NCI-H1105 treated with DMSO at 0.1 percent for 48 hours (cell line): Measurements from ENCODE around the gene STYK1.

Experiments
- DNase-seq: peaks from one replicate; lab custom pipeline; 2025; lab: John Stamatoyannopoulos, UW

The STYK1 gene, protein sequence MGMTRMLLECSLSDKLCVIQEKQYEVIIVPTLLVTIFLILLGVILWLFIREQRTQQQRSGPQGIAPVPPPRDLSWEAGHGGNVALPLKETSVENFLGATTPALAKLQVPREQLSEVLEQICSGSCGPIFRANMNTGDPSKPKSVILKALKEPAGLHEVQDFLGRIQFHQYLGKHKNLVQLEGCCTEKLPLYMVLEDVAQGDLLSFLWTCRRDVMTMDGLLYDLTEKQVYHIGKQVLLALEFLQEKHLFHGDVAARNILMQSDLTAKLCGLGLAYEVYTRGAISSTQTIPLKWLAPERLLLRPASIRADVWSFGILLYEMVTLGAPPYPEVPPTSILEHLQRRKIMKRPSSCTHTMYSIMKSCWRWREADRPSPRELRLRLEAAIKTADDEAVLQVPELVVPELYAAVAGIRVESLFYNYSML

DNA sequence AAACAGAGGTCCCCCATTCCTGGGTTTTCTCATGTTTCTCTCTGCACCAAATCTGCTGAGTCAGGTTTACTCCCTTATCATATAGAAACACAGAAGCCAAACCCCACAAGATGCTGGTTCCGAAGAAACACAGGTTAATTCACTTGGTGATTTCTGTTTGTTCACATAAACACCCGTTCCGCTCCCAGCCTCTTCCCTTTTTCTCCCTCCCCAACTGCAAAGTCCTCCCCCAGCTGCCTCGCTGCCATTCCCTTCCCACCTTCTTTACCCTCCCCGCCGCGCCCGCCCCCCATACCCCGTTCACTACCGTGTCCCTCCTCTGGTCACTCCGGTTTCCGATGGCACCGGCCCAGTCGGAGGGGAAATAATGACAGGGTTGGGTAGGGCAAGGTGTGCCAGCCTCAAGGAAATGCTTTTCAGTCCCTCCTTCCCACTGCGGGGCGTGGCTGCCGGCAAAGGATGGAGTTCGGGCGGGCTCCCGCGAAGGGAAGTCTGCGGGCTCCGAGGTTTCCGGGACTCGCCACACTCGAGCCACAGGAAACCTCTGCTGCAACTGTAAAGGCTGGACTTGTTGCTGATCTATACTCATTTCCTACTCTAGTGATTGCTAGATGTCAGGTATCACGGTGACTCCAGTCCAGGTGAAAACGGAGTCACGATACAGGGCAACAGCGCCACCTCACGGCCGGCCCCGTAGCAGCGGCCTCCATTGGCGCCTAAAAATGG is at the start of gene STYK1:
Gene STYK1 (minus strand): TSS at position 394 of the 726 bp plus-strand sequence. CDS start 39,434 bp downstream, outside the sequence.
- DNase-seq = peak; percentile 89

GRCh38 chr12:10722905-10723746 is 49.3 kb upstream of the STYK1 start, which contains the start of gene YBX3:
Gene YBX3 (minus strand): TSS chr12:10723323. CDS start chr12:10723111, 212 bp downstream.
- DNase-seq = peak; percentile 54

DNA sequence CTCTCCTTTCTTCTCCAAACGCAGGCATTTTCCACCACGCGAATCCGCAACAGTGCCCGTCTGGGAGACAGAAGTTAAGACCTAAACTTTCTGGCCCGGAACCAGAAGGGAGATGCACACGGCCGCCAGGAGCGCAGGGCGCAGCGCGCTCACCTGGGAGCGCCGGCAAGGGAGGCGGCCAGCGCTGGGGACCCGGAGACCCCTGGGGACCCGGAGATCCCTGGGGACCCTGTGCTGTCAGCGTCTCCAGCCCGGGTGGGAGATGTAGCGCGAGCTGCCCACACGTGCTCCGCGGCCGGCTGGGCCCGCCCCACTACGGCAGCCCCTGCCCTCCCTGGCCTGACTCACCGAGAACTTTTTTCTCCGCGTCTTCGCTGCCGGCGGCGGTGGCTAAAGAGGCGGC is 48.7 kb upstream of the STYK1 start:
- peak; percentile 47 for DNase-seq

DNA sequence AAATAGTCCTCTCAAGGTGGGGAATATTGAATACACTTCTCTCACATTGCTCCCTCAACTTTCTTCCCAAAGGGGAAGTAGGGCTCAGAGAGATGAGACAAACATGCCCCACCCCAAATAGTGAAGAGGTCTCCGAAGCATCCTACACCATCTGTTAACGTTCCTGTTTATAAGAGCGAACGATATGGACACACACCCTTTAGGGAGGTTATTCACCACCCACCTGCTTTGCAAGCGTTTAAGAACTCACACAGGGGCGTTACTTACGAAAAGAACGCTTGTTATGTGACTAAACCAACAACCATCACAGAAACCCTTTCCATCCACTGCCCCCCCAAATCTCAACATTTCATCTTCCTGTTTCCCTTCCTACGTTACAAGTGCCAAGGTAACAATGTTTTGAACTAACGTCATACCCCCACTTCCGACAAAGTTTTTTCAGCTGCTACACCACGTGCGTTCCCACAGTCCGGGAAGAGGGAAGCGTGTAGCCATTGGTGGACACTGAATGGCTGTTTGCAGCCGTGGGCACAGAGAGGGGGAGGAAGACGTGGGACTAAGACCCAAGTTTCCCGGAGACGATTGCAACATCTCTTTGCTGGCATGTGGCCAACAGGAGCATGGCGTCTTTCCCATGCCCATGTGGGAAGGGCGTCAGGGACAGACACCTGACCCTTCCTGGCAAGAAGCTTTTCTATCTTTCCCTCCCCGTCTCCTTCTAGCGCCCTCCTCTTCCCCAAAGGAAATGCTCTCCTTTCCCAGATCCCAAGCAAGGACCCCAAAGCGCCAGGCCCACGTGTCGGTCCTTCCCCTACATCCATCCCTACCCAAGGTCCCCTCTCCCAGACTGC is 48.0 kb upstream of the STYK1 start:
- DNase-seq = peak; percentile 68

DNA sequence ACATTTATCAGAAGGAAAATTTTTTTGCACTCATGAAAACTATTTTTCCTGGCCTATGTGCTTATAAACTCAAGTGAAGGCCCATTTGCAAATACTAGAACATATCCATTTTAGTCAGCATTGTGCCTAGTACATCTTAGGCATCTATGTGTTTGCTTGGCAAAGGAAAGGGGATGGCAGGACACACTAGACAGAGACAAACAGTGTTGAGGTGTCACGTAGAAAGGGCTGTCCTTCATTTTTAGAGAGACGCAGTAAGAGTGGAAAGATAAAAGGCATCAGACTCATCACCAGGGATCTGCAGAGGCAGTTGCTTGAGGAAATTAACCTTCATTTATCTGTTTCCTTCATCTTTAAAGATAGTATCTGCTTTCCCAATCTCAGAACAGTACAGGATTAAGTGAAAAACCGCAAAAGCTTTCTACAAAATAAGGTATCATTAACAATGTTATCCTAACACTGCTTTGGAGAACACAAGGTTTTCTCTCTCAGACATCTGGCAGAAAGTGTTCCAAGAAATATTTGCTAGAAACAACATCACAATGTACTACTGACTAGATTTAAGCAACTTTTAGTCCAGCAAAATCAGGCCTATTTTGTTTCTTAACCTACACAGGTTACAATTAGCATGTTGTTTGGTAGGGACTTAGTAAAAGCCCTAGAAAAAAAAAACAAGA is 47.3 kb upstream of the STYK1 start:
- no peak for DNase-seq

- peak; percentile 57 for DNase-seq
Observed at GRCh38 chr12:10719482-10719881, 45.6 kb upstream of the STYK1 start.

DNA sequence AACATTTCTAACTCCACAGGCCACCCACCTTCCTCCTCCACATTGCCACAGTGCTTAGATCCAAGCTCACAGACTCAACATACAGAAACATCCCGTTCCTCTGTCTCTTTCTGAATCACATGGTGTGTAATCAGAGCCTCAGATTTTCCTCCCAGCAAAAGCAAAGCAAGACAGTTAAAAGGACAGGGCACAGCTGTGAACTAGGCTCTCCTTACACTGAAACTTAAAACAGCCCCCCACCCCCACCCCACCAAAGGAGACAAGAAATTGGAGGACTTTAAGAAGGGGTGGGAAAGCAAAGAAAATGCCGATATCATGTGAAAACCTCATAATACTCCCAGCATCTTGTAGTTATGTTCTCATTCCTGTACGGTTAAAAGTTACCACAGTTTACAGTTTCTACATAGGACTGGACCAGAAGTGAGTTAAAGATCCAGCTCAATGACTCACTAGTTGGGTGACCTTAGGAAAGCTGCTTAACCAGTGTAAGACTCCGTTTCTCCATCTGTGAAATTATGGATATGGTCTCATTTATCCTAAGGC is 44.5 kb upstream of the STYK1 start:
- no peak for DNase-seq

DNA sequence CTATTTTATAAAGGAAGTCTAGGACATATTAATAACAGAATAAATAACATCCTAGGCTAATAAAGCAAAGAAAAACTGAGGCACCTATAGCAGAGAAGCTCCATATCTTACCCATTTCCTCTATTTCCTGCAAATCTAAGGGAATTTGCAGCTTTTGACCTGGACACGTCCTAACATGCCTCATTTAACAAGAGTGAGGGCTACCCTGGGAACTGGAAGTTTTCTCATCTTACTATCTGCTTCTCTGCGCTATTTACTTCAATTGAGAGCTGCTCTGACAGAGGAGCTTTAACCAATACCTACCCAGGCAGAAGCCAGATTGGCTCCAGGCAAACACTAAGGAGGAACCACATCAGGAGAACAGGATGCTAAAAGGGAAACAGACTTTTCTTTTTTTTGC is 43.6 kb upstream of the STYK1 start:
- DNase-seq = peak; percentile 15

DNA sequence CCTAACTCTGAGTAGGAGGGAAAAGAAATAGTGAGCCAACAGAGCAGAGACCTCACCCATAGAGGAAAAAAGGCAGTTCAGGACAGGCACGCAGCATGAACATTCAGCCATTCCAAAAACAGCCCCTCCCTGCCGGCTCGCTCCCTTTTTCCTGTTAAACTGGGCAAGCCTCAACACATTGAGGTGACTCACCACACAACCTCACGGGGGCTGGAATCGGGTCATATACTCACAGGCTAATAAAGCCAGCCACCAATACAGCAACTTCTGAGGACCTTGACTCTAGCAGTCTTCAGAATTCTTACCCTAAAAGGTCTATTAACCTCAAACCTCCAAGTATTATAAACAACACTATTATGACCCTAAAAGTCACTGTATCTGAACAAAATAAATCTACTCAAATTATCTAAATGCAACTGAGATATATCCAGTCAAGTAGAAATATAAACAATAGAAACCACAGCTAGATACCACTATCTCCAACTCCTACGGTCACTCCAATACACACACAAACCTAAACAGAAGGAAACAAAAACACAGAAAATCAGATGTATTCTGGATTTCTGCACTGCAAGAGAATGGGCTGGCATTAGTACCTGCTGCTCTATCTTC is 43.0 kb upstream of the STYK1 start:
- peak; percentile 61 for DNase-seq

GRCh38 chr12:10716277-10716676 is 42.4 kb upstream of the STYK1 start:
- no peak for DNase-seq

DNA sequence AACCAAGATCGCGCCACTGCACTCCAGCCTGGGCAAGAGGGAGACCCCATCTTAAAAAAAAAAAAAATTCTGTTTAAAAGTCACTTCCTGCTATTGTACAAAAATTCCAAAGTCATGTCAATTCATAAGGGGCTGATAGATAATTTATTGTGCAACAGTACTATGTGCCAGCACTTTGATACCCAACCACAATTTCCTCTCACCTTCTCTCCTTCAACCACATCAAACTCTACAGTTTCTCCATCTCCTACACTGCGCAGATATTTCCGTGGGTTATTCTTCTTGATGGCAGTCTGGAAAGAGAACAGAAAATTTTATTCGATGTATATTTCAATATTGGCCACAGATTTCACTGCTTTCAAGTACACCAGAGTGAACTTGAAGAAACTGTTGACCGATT is 41.6 kb upstream of the STYK1 start:
- no peak for DNase-seq

DNA sequence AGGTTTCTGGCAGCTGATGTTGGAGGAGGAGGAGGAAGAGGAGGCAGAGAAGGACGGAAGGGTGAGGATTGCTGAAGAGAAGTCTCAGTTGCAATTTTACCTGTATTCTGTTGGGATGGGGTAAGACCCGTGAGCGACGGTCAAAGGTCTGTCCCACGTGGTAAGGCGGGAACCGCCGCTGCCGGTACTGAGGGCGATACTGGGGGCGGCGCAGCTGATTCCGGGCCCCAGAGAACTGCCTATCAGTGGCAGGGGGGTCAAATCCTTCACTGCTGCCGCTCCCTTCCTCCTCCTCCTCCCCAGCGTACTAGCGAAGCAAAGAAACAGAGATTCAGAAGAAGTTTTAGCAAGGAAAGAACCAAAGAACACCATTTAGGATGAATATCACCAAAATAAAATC is 36.0 kb upstream of the STYK1 start:
- DNase-seq = no peak

GRCh38 chr12:10708862-10709261 is 35.0 kb upstream of the STYK1 start:
- no peak for DNase-seq

DNA sequence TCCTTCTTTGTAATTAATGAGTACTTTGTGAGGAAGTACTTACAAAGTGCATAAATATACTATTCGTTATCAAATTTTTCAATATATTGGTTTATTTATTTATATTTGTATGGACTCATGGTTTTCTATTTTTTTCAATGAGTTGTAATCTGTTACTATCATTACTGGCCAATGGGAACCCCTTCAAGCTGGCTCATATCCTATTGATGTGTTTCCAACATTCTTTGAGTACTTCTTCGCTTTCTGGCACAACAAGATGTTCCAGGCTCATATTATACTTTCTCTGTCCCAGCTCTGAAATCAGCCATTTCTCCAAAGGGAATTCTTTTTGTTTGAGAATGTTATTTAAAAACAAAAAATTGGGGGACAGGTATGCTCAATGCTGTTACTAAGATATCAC is 31.8 kb upstream of the STYK1 start:
- no peak for DNase-seq

- no peak for DNase-seq
Observed at GRCh38 chr12:10701843-10702242, 28.0 kb upstream of the STYK1 start.

DNA sequence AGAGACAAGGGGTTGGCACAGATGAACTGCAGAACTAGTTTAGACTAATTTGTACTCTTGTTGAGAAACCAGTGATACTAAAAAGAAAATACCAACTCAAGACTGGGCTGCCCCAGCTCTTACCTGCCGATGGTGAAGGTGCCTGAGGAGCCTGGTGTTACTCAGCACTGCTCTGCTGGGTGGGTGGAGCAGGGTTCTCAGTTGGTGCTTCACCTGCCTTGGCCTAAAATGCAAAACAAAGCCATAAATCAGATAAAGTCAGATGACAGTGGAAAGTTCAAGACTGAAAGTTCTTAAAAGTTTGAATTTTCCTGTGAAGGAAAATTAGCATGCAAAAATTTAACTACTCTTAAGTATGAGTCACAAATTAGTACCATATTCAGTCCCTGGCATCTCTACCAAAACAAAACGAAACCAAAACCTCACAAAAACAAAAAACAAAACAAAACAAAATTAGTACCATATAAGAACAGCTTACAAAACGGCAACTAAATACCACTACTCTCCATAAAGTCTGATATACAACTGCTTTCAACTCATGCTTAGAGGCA is 27.4 kb upstream of the STYK1 start:
- no peak for DNase-seq

GRCh38 chr12:10700581-10700980 is 26.7 kb upstream of the STYK1 start:
- no peak for DNase-seq

DNA sequence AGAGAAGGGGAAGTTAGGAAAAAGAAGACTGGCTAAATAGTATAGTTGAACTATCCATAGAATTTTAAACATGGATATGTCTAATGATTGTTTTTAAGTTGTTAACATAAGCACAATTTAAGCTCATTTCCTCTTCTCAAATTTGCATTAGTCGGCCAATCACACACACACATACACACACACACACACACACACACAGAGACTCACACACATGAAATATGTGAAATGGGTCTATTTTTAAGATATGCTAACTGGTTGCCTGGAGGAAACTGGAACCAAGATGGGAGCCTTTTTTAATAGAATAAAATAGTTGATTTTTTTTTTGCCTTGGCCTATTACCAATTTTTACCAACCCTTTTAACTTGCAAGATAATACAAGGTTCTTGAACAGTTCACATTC is 24.0 kb upstream of the STYK1 start:
- no peak for DNase-seq

GRCh38 chr12:10697156-10697555 is 23.3 kb upstream of the STYK1 start:
- no peak for DNase-seq

DNA sequence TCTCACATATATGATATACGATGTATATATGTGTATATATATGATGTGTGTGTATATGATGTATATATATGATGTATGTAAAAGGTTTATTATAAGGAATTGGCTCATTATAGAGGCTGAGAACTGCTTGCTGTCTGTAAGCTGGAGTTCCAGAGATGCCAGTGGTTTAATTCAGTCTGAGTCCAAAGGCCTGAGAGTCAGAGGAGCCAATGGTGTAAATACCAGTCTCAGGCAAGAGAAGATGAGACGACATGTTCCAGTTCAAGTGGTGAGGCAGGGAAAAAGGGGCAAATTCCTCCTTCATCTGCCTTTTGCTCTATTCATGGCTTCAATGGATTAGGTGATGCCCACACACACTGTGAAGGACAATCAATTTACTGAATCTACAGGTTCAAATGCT is 17.1 kb upstream of the STYK1 start:
- no peak for DNase-seq
